Stimulated activated CD8-positive, alpha-beta memory T cell treated with anti-CD3 and anti-CD28 coated beads, Interleukin-12 subunit alpha, Interleukin-12 subunit beta, amount 100 ng/mL, for 24 hours (primary cell): ENCODE measurements around the gene PLA2G4C.

Experiments used
- DNase-seq: peaks from one replicate; pipeline ENCODE4 v3.0.0-alpha.2; 2020; ENCODE audit errors: extremely low read depth

Gene PLA2G4C

GRCh38 chr19:48110350-48110966, at the start of gene PLA2G4C:
PLA2G4C (minus strand) TSS chr19:48110817; CDS start chr19:48106529, 4,288 bp downstream.
- DNase-seq = peak; percentile 65

- DNase-seq = no peak
Observed at GRCh38 chr19:48158210-48158790, 47.7 kb upstream of the PLA2G4C start.

- DNase-seq = no peak
Observed at GRCh38 chr19:48154003-48154402, 43.4 kb upstream of the PLA2G4C start.

- DNase-seq = no peak
Observed at GRCh38 chr19:48152551-48152950, 41.9 kb upstream of the PLA2G4C start.

GRCh38 chr19:48149430-48149829, 38.8 kb upstream of the PLA2G4C start:
- no peak for DNase-seq

GRCh38 chr19:48148576-48148975, 38.0 kb upstream of the PLA2G4C start:
- DNase-seq = no peak

GRCh38 chr19:48147597-48148175, 37.1 kb upstream of the PLA2G4C start:
- DNase-seq = no peak

GRCh38 chr19:48139053-48139452, 28.4 kb upstream of the PLA2G4C start:
- DNase-seq = no peak

GRCh38 chr19:48137411-48137810, 26.8 kb upstream of the PLA2G4C start:
- no peak for DNase-seq

- DNase-seq = no peak
Observed at GRCh38 chr19:48136547-48136946, 25.9 kb upstream of the PLA2G4C start.

- peak; percentile 2 for DNase-seq
Observed at GRCh38 chr19:48135411-48135810, 24.8 kb upstream of the PLA2G4C start.

GRCh38 chr19:48133094-48133493, 22.5 kb upstream of the PLA2G4C start:
- no peak for DNase-seq

GRCh38 chr19:48127561-48127960, 16.9 kb upstream of the PLA2G4C start:
- no peak for DNase-seq

- DNase-seq = no peak
Observed at GRCh38 chr19:48123907-48124651, 13.5 kb upstream of the PLA2G4C start.

- DNase-seq = no peak
Observed at GRCh38 chr19:48122421-48122820, 11.8 kb upstream of the PLA2G4C start.

GRCh38 chr19:48121909-48122371, 11.3 kb upstream of the PLA2G4C start:
- DNase-seq = no peak

- DNase-seq = no peak
Observed at GRCh38 chr19:48121066-48121465, 10.4 kb upstream of the PLA2G4C start.

- no peak for DNase-seq
Observed at GRCh38 chr19:48120505-48120904, 9.9 kb upstream of the PLA2G4C start.

GRCh38 chr19:48118131-48118517, 7.5 kb upstream of the PLA2G4C start:
- no peak for DNase-seq

GRCh38 chr19:48117515-48118130, 7.0 kb upstream of the PLA2G4C start:
- DNase-seq = no peak

- DNase-seq = no peak
Observed at GRCh38 chr19:48113190-48113917, 2.7 kb upstream of the PLA2G4C start.

- DNase-seq = no peak
Observed at GRCh38 chr19:48111280-48111679, 663 bp upstream of the PLA2G4C start.
